ENCODE data around the gene GSDMA. TPM values are rescaled to one million over a fixed set of nuclear protein-coding genes. Genes with fewer than 3 reads are reported as not detected.

Gene GSDMA, protein sequence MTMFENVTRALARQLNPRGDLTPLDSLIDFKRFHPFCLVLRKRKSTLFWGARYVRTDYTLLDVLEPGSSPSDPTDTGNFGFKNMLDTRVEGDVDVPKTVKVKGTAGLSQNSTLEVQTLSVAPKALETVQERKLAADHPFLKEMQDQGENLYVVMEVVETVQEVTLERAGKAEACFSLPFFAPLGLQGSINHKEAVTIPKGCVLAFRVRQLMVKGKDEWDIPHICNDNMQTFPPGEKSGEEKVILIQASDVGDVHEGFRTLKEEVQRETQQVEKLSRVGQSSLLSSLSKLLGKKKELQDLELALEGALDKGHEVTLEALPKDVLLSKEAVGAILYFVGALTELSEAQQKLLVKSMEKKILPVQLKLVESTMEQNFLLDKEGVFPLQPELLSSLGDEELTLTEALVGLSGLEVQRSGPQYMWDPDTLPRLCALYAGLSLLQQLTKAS
- not detected in 2 replicates for total RNA-seq

DNA sequence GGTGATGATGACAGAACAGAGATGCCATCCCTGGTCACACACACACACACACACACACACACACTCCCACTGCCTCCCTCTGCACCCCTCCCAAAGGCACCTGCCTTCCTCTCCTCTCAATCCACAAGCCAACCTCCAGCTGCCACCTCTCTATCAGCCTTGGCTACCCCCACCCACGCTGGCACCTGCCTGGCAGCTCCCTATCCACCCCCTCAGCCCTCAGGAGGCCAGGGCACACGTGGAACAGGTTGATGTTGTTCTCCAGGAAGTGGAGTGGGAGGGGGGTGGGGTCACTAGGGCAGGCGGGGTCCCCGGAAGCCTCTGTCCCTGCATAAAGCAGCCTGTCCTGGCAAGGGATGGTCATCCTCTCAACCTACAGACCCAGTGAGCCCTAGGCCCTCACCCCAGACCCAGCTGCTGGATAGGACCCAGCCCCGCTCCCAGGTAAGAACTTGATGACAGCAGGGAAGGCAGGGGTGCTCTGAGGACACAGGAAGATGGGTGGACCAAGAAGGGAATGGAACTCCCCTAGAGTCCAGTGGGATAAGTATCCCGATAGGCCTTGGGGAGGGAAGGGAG, at the start of gene GSDMA:
Gene GSDMA (plus strand): TSS at position 363 of the 579 bp plus-strand sequence. CDS start 2,684 bp downstream, outside the sequence.

DNA sequence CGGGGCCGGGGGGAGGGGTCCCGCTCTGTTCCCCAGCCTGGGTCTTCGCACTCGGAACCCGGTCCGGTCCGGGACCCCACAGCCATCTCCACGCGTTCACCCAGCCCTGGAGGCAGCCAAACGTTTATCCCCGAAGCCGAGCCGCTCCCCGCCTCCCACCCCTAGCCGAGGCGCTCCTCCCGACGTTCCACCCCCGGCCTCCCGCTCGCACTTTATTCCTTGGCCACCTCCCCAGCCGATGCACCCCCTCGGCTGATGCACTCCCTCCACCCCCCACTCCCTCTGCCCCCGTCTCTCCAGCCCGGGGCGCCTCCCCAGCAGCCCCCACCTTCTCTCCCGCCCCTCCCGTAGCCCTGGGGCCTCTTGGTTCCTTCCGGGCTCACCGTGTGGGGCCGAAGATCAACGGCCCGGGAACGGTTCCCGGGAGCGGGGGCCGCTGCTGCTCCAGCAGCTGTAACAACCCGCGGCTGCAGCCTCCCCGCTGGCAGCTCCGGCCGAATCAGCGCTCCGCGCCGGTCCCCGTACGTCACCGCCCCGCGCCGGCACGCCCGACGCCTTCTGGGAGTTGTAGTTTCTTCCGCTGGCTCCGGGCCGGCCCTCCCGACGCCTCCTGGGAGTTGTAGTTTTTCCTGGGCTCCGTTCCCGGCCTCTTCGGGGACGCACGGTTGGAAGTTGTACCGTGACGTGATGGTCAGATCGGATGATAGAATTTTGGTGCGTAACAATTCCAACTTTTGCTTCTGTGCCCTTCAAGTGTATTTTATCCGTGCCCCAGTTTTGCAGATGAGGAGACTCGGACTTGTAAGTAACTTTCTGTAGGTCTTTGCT, 35.5 kb upstream of the GSDMA start, which contains the start of the genes LRRC3C and ORMDL3:
Gene LRRC3C (plus strand): TSS at position 632 of the 828 bp plus-strand sequence. CDS start 13,792 bp downstream, outside the sequence.
Gene ORMDL3 (minus strand): TSS at position 501 of the 828 bp plus-strand sequence. CDS start 3,398 bp downstream, outside the sequence.

DNA sequence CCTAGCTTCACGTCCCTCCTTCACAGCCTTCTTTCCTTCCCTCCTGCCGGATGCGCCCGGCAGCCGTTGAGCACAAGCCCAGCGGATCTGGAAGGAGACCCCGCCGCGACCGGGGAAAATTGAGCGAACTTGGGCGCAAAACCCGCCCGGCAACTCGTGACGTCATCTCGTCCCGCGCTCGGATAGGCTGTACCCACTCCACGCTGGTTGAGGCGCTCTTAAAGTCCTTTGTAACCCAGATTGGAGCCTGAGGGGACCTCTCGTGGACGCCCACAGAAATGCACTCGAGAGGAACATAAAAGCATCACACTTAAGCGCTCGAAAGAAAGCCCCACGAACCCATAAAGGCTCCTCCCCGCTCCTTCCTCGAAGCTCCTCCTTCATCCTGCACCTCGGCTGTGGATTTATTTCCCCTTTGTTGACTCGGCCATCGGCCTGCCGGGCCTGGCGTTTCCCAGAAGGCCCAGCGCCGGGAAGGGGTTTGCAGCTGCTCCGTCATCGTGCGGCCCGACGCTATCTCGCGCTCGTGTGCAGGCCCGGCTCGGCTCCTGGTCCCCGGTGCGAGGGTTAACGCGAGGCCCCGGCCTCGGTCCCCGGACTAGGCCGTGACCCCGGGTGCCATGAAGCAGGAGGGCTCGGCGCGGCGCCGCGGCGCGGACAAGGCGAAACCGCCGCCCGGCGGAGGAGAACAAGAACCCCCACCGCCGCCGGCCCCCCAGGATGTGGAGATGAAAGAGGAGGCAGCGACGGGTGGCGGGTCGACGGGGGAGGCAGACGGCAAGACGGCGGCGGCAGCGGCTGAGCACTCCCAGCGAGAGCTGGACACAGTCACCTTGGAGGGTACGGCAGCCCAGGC, 17.8 kb downstream of the GSDMA start, which contains the start of gene PSMD3:
Gene PSMD3 (plus strand): TSS at position 457 of the 856 bp plus-strand sequence. CDS start 164 bp downstream, at position 621.

DNA sequence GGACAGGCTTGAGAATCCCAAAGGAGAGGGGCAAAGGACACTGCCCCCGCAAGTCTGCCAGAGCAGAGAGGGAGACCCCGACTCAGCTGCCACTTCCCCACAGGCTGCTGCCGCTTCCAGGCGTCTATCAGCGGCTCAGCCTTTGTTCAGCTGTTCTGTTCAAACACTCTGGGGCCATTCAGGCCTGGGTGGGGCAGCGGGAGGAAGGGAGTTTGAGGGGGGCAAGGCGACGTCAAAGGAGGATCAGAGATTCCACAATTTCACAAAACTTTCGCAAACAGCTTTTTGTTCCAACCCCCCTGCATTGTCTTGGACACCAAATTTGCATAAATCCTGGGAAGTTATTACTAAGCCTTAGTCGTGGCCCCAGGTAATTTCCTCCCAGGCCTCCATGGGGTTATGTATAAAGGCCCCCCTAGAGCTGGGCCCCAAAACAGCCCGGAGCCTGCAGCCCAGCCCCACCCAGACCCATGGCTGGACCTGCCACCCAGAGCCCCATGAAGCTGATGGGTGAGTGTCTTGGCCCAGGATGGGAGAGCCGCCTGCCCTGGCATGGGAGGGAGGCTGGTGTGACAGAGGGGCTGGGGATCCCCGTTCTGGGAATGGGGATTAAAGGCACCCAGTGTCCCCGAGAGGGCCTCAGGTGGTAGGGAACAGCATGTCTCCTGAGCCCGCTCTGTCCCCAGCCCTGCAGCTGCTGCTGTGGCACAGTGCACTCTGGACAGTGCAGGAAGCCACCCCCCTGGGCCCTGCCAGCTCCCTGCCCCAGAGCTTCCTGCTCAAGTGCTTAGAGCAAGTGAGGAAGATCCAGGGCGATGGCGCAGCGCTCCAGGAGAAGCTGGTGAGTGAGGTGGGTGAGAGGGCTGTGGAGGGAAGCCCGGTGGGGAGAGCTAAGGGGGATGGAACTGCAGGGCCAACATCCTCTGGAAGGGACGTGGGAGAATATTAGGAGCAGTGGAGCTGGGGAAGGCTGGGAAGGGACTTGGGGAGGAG, 52.5 kb downstream of the GSDMA start, which contains the start of gene CSF3:
Gene CSF3 (plus strand): TSS at position 436 of the 993 bp plus-strand sequence. CDS start 35 bp downstream, at position 471.

Other genes with a start within 250 kb of the GSDMA start
- gene MIEN1, start 232.5 kb upstream of the GSDMA start, total RNA-seq = 81.0 and 83.1 TPM in 2 replicates
- gene GRB7, start 225.1 kb upstream of the GSDMA start, total RNA-seq = 0.53 and 4.9 TPM in 2 replicates
- gene IKZF3, start 98.7 kb upstream of the GSDMA start, total RNA-seq = not detected in 2 replicates
- not detected in 2 replicates for gene ZPBP2, start 94.8 kb upstream of the GSDMA start, total RNA-seq
- gene GSDMB, start 44.4 kb upstream of the GSDMA start, total RNA-seq = 0.58 and 1.4 TPM in 2 replicates
- 40.4 and 45.8 TPM in 2 replicates for gene ORMDL3, start 35.4 kb upstream of the GSDMA start, total RNA-seq
- not detected in 2 replicates for gene LRRC3C, start 35.3 kb upstream of the GSDMA start, total RNA-seq
- gene PSMD3, start 17.8 kb downstream of the GSDMA start, total RNA-seq = 191 and 226 TPM in 2 replicates
- 0.18 and 1.7 TPM in 2 replicates for gene CSF3, start 52.4 kb downstream of the GSDMA start, total RNA-seq
- 97.7 and 99.8 TPM in 2 replicates for gene MED24, start 91.4 kb downstream of the GSDMA start, total RNA-seq
- 23.6 and 33.7 TPM in 2 replicates for gene THRA, start 100.0 kb downstream of the GSDMA start, total RNA-seq
- 4.9 and 5.8 TPM in 2 replicates for gene NR1D1, start 137.6 kb downstream of the GSDMA start, total RNA-seq
- gene MSL1, start 159.0 kb downstream of the GSDMA start, total RNA-seq = 35.5 and 50.3 TPM in 2 replicates
- 26.2 and 26.4 TPM in 2 replicates for gene CASC3, start 177.5 kb downstream of the GSDMA start, total RNA-seq
- gene RAPGEFL1, start 214.5 kb downstream of the GSDMA start, total RNA-seq = 10.3 and 13.5 TPM in 2 replicates

All from myometrial cell (primary cell).